Naive thymus-derived CD8-positive, alpha-beta T cell (primary cell): ENCODE results near the gene DPP6. TPM values are rescaled to one million over a fixed set of nuclear protein-coding genes. Genes with fewer than 3 reads are reported as not detected.

Experiments used
- ATAC-seq, 2 donors: fragments of 150-1000 bp; cut with Tn5 transposase in 1 of 2; sonication (Bioruptor Pico), chemical (Tn5 transposase) in 1 of 2; 1 replicate in 1 of 2; 2 replicates in 1 of 2; pipeline ENCODE4 v1.10.0; 2021; ENCODE audit warnings: mild to moderate bottlenecking in 2 of 2, moderate library complexity in 2 of 2
- POLR2A ChIA-PET: fragments of 350-600 bp; sonication (Branson Sonifier 250); formaldehyde crosslinking; loops from one replicate; lab custom pipeline; 2021; ENCODE audit warnings: antibody characterized with exemption; lab: Charles Lee
- DNase-seq, 10 donors: peaks; one replicate each; pipeline versions ENCODE4 v3.0.0 to v3.0.0-alpha.2; 2020 to 2022
- H3K27ac Mint-ChIP-seq, 10 donors: one replicate each; pipeline ENCODE4 v1.8.0; 2020 to 2022; ENCODE audit warnings: mild to moderate bottlenecking in 10 of 10, mixed read lengths in 10 of 10, moderate library complexity in 4 of 10, inconsistent platforms in 1 of 10
- H3K27me3 Mint-ChIP-seq, 5 donors: one replicate each; pipeline ENCODE4 v1.8.0; 2021 to 2022; ENCODE audit warnings: mixed read lengths in 5 of 5
- H3K36me3 Mint-ChIP-seq, 3 donors: one replicate each; pipeline ENCODE4 v1.8.0; 2020 to 2022; ENCODE audit warnings: mixed read lengths in 3 of 3, mild to moderate bottlenecking in 2 of 3, inconsistent platforms in 1 of 3
- H3K4me1 Mint-ChIP-seq, 4 donors: one replicate each; pipeline ENCODE4 v1.8.0; 2021 to 2022; ENCODE audit warnings: mixed read lengths in 4 of 4
- H3K4me3 Mint-ChIP-seq, 10 donors: one replicate each; pipeline ENCODE4 v1.8.0; 2020 to 2022; ENCODE audit warnings: mild to moderate bottlenecking in 10 of 10, mixed read lengths in 10 of 10, moderate library complexity in 6 of 10, inconsistent platforms in 1 of 10
- H3K9me3 Mint-ChIP-seq, 9 donors: one replicate each; pipeline ENCODE4 v1.8.0; 2020 to 2022; ENCODE audit warnings: mixed read lengths in 9 of 9, mild to moderate bottlenecking in 3 of 9, inconsistent platforms in 1 of 9, moderate library complexity in 1 of 9
- polyA plus RNA-seq, 3 donors: library from polyadenylated mRNA; unstranded; fragments of 300-500 nt; fragmentation: Illumina TruSeq; gene quantifications; one replicate each; pipeline ENCODE4 v1.2.3, GENCODE V29; 2021
- total RNA-seq, 8 experiments: library from RNA in 2 of 8; stranded (reverse) in 2 of 8; gene quantifications; one replicate each; pipeline ENCODE4 v1.2.3 and lab custom pipeline; 2021 to 2026

The DPP6 gene
- total and polyA plus RNA-seq, 5 experiments from 2014 or later, result not detected

- H3K4me1 Mint-ChIP-seq, result peaks cover 0 to 2% (median 0%) of the 10 kb centered on the region in 4 donors
- DNase-seq, result no peak
- no peaks in the 10 kb centered on the region for H3K36me3 Mint-ChIP-seq
Observed at GRCh38 chr7:154613811-154614210, 561.6 kb downstream of the DPP6 start.

GRCh38 chr7:154620141-154620755, 568.0 kb downstream of the DPP6 start:
- no peaks in the 10 kb centered on the region for H3K4me1 Mint-ChIP-seq
- no peak for DNase-seq
- POLR2A ChIA-PET, result no interaction called here
- H3K9me3 Mint-ChIP-seq, result peaks cover 0 to 12% (median 2%) of the 10 kb centered on the region in 9 donors
- no peaks in the 10 kb centered on the region for H3K36me3 Mint-ChIP-seq
- peaks cover 0 to 7% (median 0%) of the 10 kb centered on the region in 5 donors for H3K27me3 Mint-ChIP-seq
- no peak overlapping the region for H3K4me3 Mint-ChIP-seq
- ATAC-seq, result no peak
- H3K27ac Mint-ChIP-seq, result no peak overlapping the region

More at GRCh38 chr7:154613811-154614210, 561.6 kb downstream of the DPP6 start:
- no peak for ATAC-seq
- peaks cover 0 to 24% (median 0%) of the 10 kb centered on the region in 9 donors for H3K9me3 Mint-ChIP-seq
- H3K4me3 Mint-ChIP-seq, result no peak overlapping the region
- POLR2A ChIA-PET, result no interaction called here
- peaks cover 0 to 2% (median 0%) of the 10 kb centered on the region in 5 donors for H3K27me3 Mint-ChIP-seq
- H3K27ac Mint-ChIP-seq, result no peak overlapping the region

- Mint-ChIP-seq H3K36me3 (peaks cover 0 to 8% (median 0%) of the 10 kb centered on the region in 3 donors), H3K4me1 (no peaks in the 10 kb centered on the region)
- POLR2A ChIA-PET, result no interaction called here
Observed at GRCh38 chr7:154623399-154623798, 571.2 kb downstream of the DPP6 start.

GRCh38 chr7:154627646-154628290, 575.6 kb downstream of the DPP6 start:
- ATAC-seq, result no peak
- H3K36me3 Mint-ChIP-seq, result peaks cover 0 to 11% (median 0%) of the 10 kb centered on the region in 3 donors
- POLR2A ChIA-PET, result no interaction called here
- no peak overlapping the region for H3K27ac Mint-ChIP-seq
- H3K4me3 Mint-ChIP-seq, result no peak overlapping the region
- peaks cover 0 to 24% (median 6%) of the 10 kb centered on the region in 9 donors for H3K9me3 Mint-ChIP-seq
- H3K27me3 Mint-ChIP-seq, result peaks cover 0 to 10% (median 0%) of the 10 kb centered on the region in 5 donors
- no peaks in the 10 kb centered on the region for H3K4me1 Mint-ChIP-seq
- DNase-seq, result no peak

More at GRCh38 chr7:154623399-154623798, 571.2 kb downstream of the DPP6 start:
- Mint-ChIP-seq H3K27me3 (peaks cover 0 to 5% (median 0%) of the 10 kb centered on the region in 5 donors), H3K4me3 (no peak overlapping the region), H3K27ac (no peak overlapping the region), H3K9me3 (peaks cover 0 to 18% (median 3%) of the 10 kb centered on the region in 9 donors)
- ATAC-seq, result no peak
- DNase-seq, result no peak

- peaks cover 0 to 10% (median 0%) of the 10 kb centered on the region in 5 donors for H3K27me3 Mint-ChIP-seq
- no peak overlapping the region for H3K4me3 Mint-ChIP-seq
- DNase-seq, result no peak
- peaks cover 0 to 24% (median 6%) of the 10 kb centered on the region in 9 donors for H3K9me3 Mint-ChIP-seq
- POLR2A ChIA-PET, result no interaction called here
- no peak for ATAC-seq
- H3K4me1 Mint-ChIP-seq, result no peaks in the 10 kb centered on the region
- no peak overlapping the region for H3K27ac Mint-ChIP-seq
- H3K36me3 Mint-ChIP-seq, result peaks cover 0 to 11% (median 0%) of the 10 kb centered on the region in 3 donors
Observed at GRCh38 chr7:154628556-154628955, 576.4 kb downstream of the DPP6 start.

GRCh38 chr7:154631162-154631561, 579.0 kb downstream of the DPP6 start:
- ATAC-seq, result no peak
- POLR2A ChIA-PET, result no interaction called here

GRCh38 chr7:154633641-154634040, 581.4 kb downstream of the DPP6 start:
- no peak overlapping the region for H3K4me3 Mint-ChIP-seq
- H3K36me3 Mint-ChIP-seq, result peaks cover 0 to 5% (median 0%) of the 10 kb centered on the region in 3 donors
- ATAC-seq (no peak), DNase-seq (no peak)
- no peaks in the 10 kb centered on the region for H3K4me1 Mint-ChIP-seq
- H3K27me3 Mint-ChIP-seq, result peaks cover 0 to 13% (median 0%) of the 10 kb centered on the region in 5 donors
- peaks cover 0 to 28% (median 10%) of the 10 kb centered on the region in 9 donors for H3K9me3 Mint-ChIP-seq
- POLR2A ChIA-PET, result no interaction called here
- no peak overlapping the region for H3K27ac Mint-ChIP-seq

More at GRCh38 chr7:154631162-154631561, 579.0 kb downstream of the DPP6 start:
- Mint-ChIP-seq H3K4me1 (no peaks in the 10 kb centered on the region), H3K4me3 (no peak overlapping the region), H3K27me3 (peaks cover 0 to 13% (median 0%) of the 10 kb centered on the region in 5 donors), H3K36me3 (peaks cover 0 to 16% (median 0%) of the 10 kb centered on the region in 3 donors), H3K27ac (no peak overlapping the region), H3K9me3 (peaks cover 5 to 35% (median 7%) of the 10 kb centered on the region in 9 donors)
- no peak for DNase-seq

- H3K9me3 Mint-ChIP-seq, result peaks cover 0 to 15% (median 8%) of the 10 kb centered on the region in 9 donors
Observed at GRCh38 chr7:154638286-154638685, 586.1 kb downstream of the DPP6 start.

GRCh38 chr7:154640266-154640865, 588.2 kb downstream of the DPP6 start:
- Mint-ChIP-seq H3K27ac (no peak overlapping the region), H3K4me1 (no peaks in the 10 kb centered on the region), H3K4me3 (no peak overlapping the region), H3K9me3 (peaks cover 0 to 12% (median 7%) of the 10 kb centered on the region in 9 donors), H3K27me3 (peaks cover 0 to 11% (median 0%) of the 10 kb centered on the region in 5 donors), H3K36me3 (peaks cover 0 to 5% (median 0%) of the 10 kb centered on the region in 3 donors)
- POLR2A ChIA-PET, result no interaction called here
- DNase-seq (no peak), ATAC-seq (no peak)

More at GRCh38 chr7:154638286-154638685, 586.1 kb downstream of the DPP6 start:
- Mint-ChIP-seq H3K36me3 (peaks cover 0 to 5% (median 0%) of the 10 kb centered on the region in 3 donors), H3K4me3 (no peak overlapping the region), H3K4me1 (no peaks in the 10 kb centered on the region), H3K27ac (no peak overlapping the region), H3K27me3 (peaks cover 0 to 8% (median 0%) of the 10 kb centered on the region in 5 donors)
- POLR2A ChIA-PET, result no interaction called here
- ATAC-seq, result no peak
- DNase-seq, result no peak

- POLR2A ChIA-PET, result no interaction called here
- no peak for ATAC-seq
Observed at GRCh38 chr7:154640917-154641316, 588.7 kb downstream of the DPP6 start.

GRCh38 chr7:154644366-154644765, 592.2 kb downstream of the DPP6 start:
- no peaks in the 10 kb centered on the region for H3K36me3 Mint-ChIP-seq
- no peak for ATAC-seq
- no peaks in the 10 kb centered on the region for H3K4me1 Mint-ChIP-seq
- peaks cover 0 to 17% (median 3%) of the 10 kb centered on the region in 9 donors for H3K9me3 Mint-ChIP-seq
- POLR2A ChIA-PET, result no interaction called here
- no peak overlapping the region for H3K27ac Mint-ChIP-seq
- peaks cover 0 to 6% (median 0%) of the 10 kb centered on the region in 5 donors for H3K27me3 Mint-ChIP-seq
- H3K4me3 Mint-ChIP-seq, result no peak overlapping the region
- DNase-seq, result no peak

More at GRCh38 chr7:154640917-154641316, 588.7 kb downstream of the DPP6 start:
- H3K36me3 Mint-ChIP-seq, result peaks cover 0 to 2% (median 0%) of the 10 kb centered on the region in 3 donors
- no peak for DNase-seq
- H3K4me1 Mint-ChIP-seq, result no peaks in the 10 kb centered on the region
- H3K27me3 Mint-ChIP-seq, result peaks cover 0 to 10% (median 0%) of the 10 kb centered on the region in 5 donors
- no peak overlapping the region for H3K27ac Mint-ChIP-seq
- peaks cover 0 to 10% (median 6%) of the 10 kb centered on the region in 9 donors for H3K9me3 Mint-ChIP-seq
- H3K4me3 Mint-ChIP-seq, result no peak overlapping the region

GRCh38 chr7:154646126-154647013, 594.2 kb downstream of the DPP6 start:
- no peak overlapping the region for H3K4me3 Mint-ChIP-seq
- H3K9me3 Mint-ChIP-seq, result peaks cover 0 to 23% (median 10%) of the 10 kb centered on the region in 9 donors
- no peak overlapping the region for H3K27ac Mint-ChIP-seq
- POLR2A ChIA-PET, result no interaction called here
- no peak for DNase-seq
- no peaks in the 10 kb centered on the region for H3K36me3 Mint-ChIP-seq
- no peaks in the 10 kb centered on the region for H3K4me1 Mint-ChIP-seq
- no peak for ATAC-seq
- peaks cover 0 to 3% (median 0%) of the 10 kb centered on the region in 5 donors for H3K27me3 Mint-ChIP-seq
